MCF 10A (cell line): ENCODE data around the gene CORO1C. TPM values are rescaled to one million over a fixed set of nuclear protein-coding genes. Genes with fewer than 3 reads are reported as not detected.

Experiments
- BruUV-seq: library from RNA; stranded (reverse); fragments of 400-500 nt; replicated peaks from 2 replicates; lab custom pipeline; 2021; lab: Mats Ljungman, UMichigan
- CTCF ChIA-PET: fragments of 300-600 bp; sonication (Branson Sonifier 250); formaldehyde crosslinking; extraction: SDS; loops from one replicate; lab custom pipeline; 2021; ENCODE audit warnings: antibody characterized with exemption, inconsistent platforms; lab: Yijun Ruan, JAX
- POLR2A ChIA-PET: fragments of 300-600, 350-650 bp; sonication (Branson Sonifier 250); formaldehyde crosslinking; extraction: SDS; loops from one replicate; lab custom pipeline; 2020; ENCODE audit warnings: antibody characterized with exemption, inconsistent platforms; lab: Yijun Ruan, JAX
- DNase-seq: peaks from one replicate; pipeline ENCODE4 v3.0.0-alpha.2; 2018; ENCODE audit not compliant: unreplicated experiment
- H3K27ac Mint-ChIP-seq: one replicate; pipeline ENCODE4 v1.8.0; 2022; ENCODE audit warnings: mild to moderate bottlenecking, low read depth, mixed read lengths; ENCODE audit not compliant: unreplicated experiment
- H3K27me3 Mint-ChIP-seq: one replicate; pipeline ENCODE4 v1.8.0; 2022; ENCODE audit warnings: mixed read lengths; ENCODE audit not compliant: insufficient read depth, unreplicated experiment
- H3K36me3 Mint-ChIP-seq: one replicate; pipeline ENCODE4 v1.8.0; 2022; ENCODE audit warnings: mild to moderate bottlenecking, moderate library complexity, mixed read lengths; ENCODE audit not compliant: insufficient read depth, unreplicated experiment
- H3K4me1 Mint-ChIP-seq: one replicate; pipeline ENCODE4 v1.8.0; 2022; ENCODE audit warnings: mixed read lengths; ENCODE audit not compliant: insufficient read depth, unreplicated experiment
- H3K4me3 Mint-ChIP-seq: one replicate; pipeline ENCODE4 v1.8.0; 2022; ENCODE audit warnings: mild to moderate bottlenecking, moderate library complexity, mixed read lengths; ENCODE audit not compliant: unreplicated experiment
- H3K9me3 Mint-ChIP-seq: one replicate; pipeline ENCODE4 v1.8.0; 2022; ENCODE audit warnings: mixed read lengths; ENCODE audit not compliant: unreplicated experiment
- intact Hi-C: fragments of 100-400 bp; cut with micrococcal nuclease; formaldehyde crosslinking; loops from 2 replicates; pipeline ENCODE4 v1.14.1; 2022
- total RNA-seq: library from RNA; stranded (reverse); gene quantifications from 2 replicates; pipeline ENCODE4 v1.2.3, GENCODE V29; 2022
- TF ChIP-seq, protein P1 (sequence below): fragments of 200-600 bp; IDR thresholded peaks from one replicate; pipeline ENCODE4 v1.8.0; 2022; ENCODE audit warnings: antibody characterized with exemption, mild to moderate bottlenecking; ENCODE audit not compliant: unreplicated experiment

Gene CORO1C
- total RNA-seq, 1 experiment from 2014 or later = 130 TPM

GRCh38 chr12:108614639-108615038 is 116.7 kb downstream of the CORO1C start:
- Mint-ChIP-seq H3K4me3 (no peak overlapping the region), H3K27ac (no peak overlapping the region), H3K36me3 (no peaks in the 10 kb centered on the region), H3K4me1 (peaks cover 6% of the 10 kb centered on the region), H3K27me3 (no peaks in the 10 kb centered on the region), H3K9me3 (no peaks in the 10 kb centered on the region)
- TF ChIP-seq, protein P1, sequence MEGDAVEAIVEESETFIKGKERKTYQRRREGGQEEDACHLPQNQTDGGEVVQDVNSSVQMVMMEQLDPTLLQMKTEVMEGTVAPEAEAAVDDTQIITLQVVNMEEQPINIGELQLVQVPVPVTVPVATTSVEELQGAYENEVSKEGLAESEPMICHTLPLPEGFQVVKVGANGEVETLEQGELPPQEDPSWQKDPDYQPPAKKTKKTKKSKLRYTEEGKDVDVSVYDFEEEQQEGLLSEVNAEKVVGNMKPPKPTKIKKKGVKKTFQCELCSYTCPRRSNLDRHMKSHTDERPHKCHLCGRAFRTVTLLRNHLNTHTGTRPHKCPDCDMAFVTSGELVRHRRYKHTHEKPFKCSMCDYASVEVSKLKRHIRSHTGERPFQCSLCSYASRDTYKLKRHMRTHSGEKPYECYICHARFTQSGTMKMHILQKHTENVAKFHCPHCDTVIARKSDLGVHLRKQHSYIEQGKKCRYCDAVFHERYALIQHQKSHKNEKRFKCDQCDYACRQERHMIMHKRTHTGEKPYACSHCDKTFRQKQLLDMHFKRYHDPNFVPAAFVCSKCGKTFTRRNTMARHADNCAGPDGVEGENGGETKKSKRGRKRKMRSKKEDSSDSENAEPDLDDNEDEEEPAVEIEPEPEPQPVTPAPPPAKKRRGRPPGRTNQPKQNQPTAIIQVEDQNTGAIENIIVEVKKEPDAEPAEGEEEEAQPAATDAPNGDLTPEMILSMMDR = no peak
- POLR2A ChIA-PET = interaction anchor here (8.4 kb wide), 1 partner anchor 51 kb away, joined by 105 read pairs; the partner anchor contains the start of genes ISCU and SART3
- CTCF ChIA-PET = interaction anchor here (5.2 to 7.6 kb wide), 2 partner anchors 23 to 48 kb away, joined by 52 to 274 read pairs; partner anchors contain the start of genes ISCU, SART3 and SELPLG
- no TSS peak for BruUV-seq
- intact Hi-C loops = loop anchor here (5.0 kb wide), 1 partner anchor 97 kb away; the partner anchor contains the start of gene FICD
- no peak for DNase-seq

DNA sequence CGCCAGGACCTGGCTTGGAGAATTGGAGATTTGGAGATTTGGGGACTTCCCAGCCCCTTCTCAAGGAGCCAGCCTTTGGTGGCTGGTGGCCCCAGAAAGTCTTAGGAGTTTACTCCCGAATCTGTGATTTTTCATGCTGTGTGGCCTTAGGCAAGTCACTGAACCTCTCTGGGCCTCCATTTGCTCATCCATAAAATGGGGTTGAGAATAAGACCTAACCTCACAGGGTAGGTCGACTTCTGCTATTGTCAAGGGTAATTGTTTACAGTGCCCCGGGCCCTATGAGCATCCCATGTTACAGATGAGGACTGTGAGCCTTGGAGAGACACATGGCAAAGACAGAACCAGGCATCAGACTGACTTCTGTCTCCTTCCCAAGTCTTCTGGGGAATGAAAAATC is 117.3 kb downstream of the CORO1C start:
- DNase-seq = no peak
- TF ChIP-seq, protein P1 = no peak
- Mint-ChIP-seq H3K4me3 (no peak overlapping the region), H3K4me1 (peaks cover 6% of the 10 kb centered on the region), H3K27ac (no peak overlapping the region), H3K36me3 (no peaks in the 10 kb centered on the region), H3K27me3 (no peaks in the 10 kb centered on the region), H3K9me3 (no peaks in the 10 kb centered on the region)
- no TSS peak for BruUV-seq
- ChIA-PET POLR2A (interaction anchor here (8.4 kb wide), 1 partner anchor 51 kb away, joined by 105 read pairs; the partner anchor contains the start of genes ISCU and SART3), CTCF (interaction anchor here (0.8 to 1.9 kb wide), 2 partner anchors 50 to 79 kb away, joined by 3 to 11 read pairs; no protein-coding TSS in a partner anchor)
- intact Hi-C loops = no loop called here

DNA sequence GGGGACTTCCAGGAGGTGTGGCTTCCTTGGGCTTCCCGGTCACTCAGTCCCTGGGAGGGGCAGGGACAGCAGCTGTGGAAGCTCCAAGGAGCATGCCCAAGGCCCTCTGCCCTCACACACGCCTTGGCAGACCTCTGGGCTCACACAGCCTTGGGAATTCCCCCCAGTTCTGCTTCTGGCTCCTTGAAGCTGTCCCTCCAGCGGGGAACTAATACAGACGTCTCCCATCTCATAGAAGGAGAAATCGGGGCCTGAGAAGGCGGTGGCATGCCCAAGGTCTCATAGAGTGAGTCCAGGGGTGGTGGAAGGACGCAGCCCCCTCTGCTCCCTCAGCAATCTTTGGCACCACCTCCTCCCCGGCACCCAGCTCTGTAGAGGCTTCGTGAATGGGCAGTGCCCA is 117.8 kb downstream of the CORO1C start:
- Mint-ChIP-seq H3K27ac (no peak overlapping the region), H3K27me3 (no peaks in the 10 kb centered on the region), H3K4me3 (no peak overlapping the region), H3K9me3 (no peaks in the 10 kb centered on the region), H3K36me3 (no peaks in the 10 kb centered on the region), H3K4me1 (peaks cover 6% of the 10 kb centered on the region)
- DNase-seq = no peak
- TF ChIP-seq, protein P1 = no peak
- ChIA-PET POLR2A (interaction anchor here (0.9 to 1.2 kb wide), 2 partner anchors 49 to 51 kb away, joined by 3 to 7 read pairs; partner anchors contain the start of gene ISCU), CTCF (interaction anchor here (0.8 to 1.9 kb wide), 2 partner anchors 50 to 80 kb away, joined by 3 to 11 read pairs; no protein-coding TSS in a partner anchor)
- intact Hi-C loops = no loop called here
- BruUV-seq = no TSS peak

- peaks cover 6% of the 10 kb centered on the region for H3K4me1 Mint-ChIP-seq
- H3K27ac Mint-ChIP-seq = no peak overlapping the region
- ChIA-PET POLR2A (interaction anchor here (0.9 to 1.2 kb wide), 2 partner anchors 48 to 51 kb away, joined by 3 to 7 read pairs; partner anchors contain the start of gene ISCU), CTCF (interaction anchor here (0.5 to 1.9 kb wide), 8 partner anchors 9 to 1159 kb away, joined by 3 to 11 read pairs (median 3); no protein-coding TSS in a partner anchor)
- H3K9me3 Mint-ChIP-seq = no peaks in the 10 kb centered on the region
- no peaks in the 10 kb centered on the region for H3K27me3 Mint-ChIP-seq
- intact Hi-C loops = no loop called here
- DNase-seq = peak; percentile 37
- H3K4me3 Mint-ChIP-seq = no peak overlapping the region
- no peaks in the 10 kb centered on the region for H3K36me3 Mint-ChIP-seq
- TF ChIP-seq, protein P1 = no peak
- BruUV-seq = no TSS peak
Measured at GRCh38 chr12:108612788-108613282, 118.5 kb downstream of the CORO1C start.
